ENCODE measurements around the gene ZNF319. TPM values are rescaled to one million over a fixed set of nuclear protein-coding genes. Genes with fewer than 3 reads are reported as not detected.

ZNF319 gene
- total and polyA plus RNA-seq, 2 of the 13 experiments (the other 11 are each of a cell fraction or from before 2014, with no cell fraction given): 2.4 to 3.6 TPM

GRCh38 chr16:57951204-57951960, 49.1 kb downstream of the ZNF319 start:
- FAIRE-seq: no peak
- no peak overlapping the region for H3K9ac ChIP-seq (ENCODE audit: insufficient read depth, low read depth, low read length)
- in situ Hi-C loops (cut with HindIII; ENCODE audit: extremely low pct_ligation_motif_present, low pct_unique_long_range_greater_than_20kb): no loop called here

GRCh38 chr16:57950382-57950781, 50.1 kb downstream of the ZNF319 start:
- Histone ChIP-seq H3K4me3 (replicated peaks in 1 of 3; ENCODE audit: insufficient read depth in 1 of 3, low read depth in 2 of 3, low read length in 3 of 3) (no peak overlapping the region), H3K27ac (ENCODE audit: extremely low read length, insufficient read depth, low read length) (no peak overlapping the region), H3K79me2 (ENCODE audit: insufficient read depth, low read length) (no peaks in the 10 kb centered on the region), H3K4me2 (ENCODE audit: low read depth, low read length) (no peak overlapping the region), H3K4me1 (ENCODE audit: insufficient read depth, low read length) (no peaks in the 10 kb centered on the region), H3K36me3 (replicated peaks in 1 of 2; ENCODE audit: control insufficient read depth in 1 of 2, insufficient read depth in 2 of 2, low read length in 2 of 2) (no peaks in the 10 kb centered on the region), H3K27me3 (ENCODE audit: control insufficient read depth in 1 of 2, insufficient read depth in 2 of 2, low read length in 2 of 2) (0 out of 5 replicates have a peak, but pooled peaks cover 0 to 8% of the 10 kb centered on the region in 2 experiments), H2AFZ (ENCODE audit: low read length) (no peak overlapping the region), H3K9me3 (ENCODE audit: low read length) (no peaks in the 10 kb centered on the region), H4K20me1 (ENCODE audit: insufficient read depth, low read length) (peaks cover 4% of the 10 kb centered on the region; the same call in 1 of the 2 replicates), H3K9ac (ENCODE audit: insufficient read depth, low read depth, low read length) (no peak overlapping the region)
- DNase-seq (ENCODE audit: low spot score): no peak
- no TSS peak for BruUV-seq (replicated peaks)
- no peak for ATAC-seq
- in situ Hi-C loops (cut with HindIII; ENCODE audit: extremely low pct_ligation_motif_present, low pct_unique_long_range_greater_than_20kb) (no loop called here), intact Hi-C loops (cut with micrococcal nuclease; ENCODE audit: unreplicated experiment) (no loop called here)
- TF ChIP-seq ZBTB42 (CRISPR knock-in tag; IDR thresholded peaks at IDR 0.05) (no peak), CCAR2 (optimal IDR thresholded peaks at IDR 0.05; ENCODE audit: low read depth, low read length) (no peak), CBX5 (CRISPR knock-in tag; IDR thresholded peaks at IDR 0.05; ENCODE audit: borderline replicate concordance) (no peak), ETV6 (CRISPR knock-in tag; conservative IDR thresholded peaks at IDR 0.05) (no peak), REPIN1 (CRISPR knock-in tag; IDR thresholded peaks at IDR 0.05; ENCODE audit: borderline replicate concordance, low read depth) (no peak)
- CTCF ChIA-PET (ENCODE audit: low intra/inter-chr PET ratio, low total read pairs): no interaction called here
- 46% methylated on average over 5 of the region's 6 CpGs for WGBS (ENCODE audit: low lambda C conversion rate)
- no peak for FAIRE-seq
- POLR2A ChIA-PET: no interaction called here

More at GRCh38 chr16:57951204-57951960, 49.1 kb downstream of the ZNF319 start:
- whole genome bisulfite sequencing (ENCODE audit: low lambda C conversion rate): 23% methylated on average over 7 of the region's 7 CpGs
- no TSS peak for BruUV-seq (replicated peaks)
- ChIA-PET POLR2A (no interaction called here), CTCF (ENCODE audit: low intra/inter-chr PET ratio, low total read pairs) (no interaction called here)
- no peak for ATAC-seq
- intact Hi-C loops (cut with micrococcal nuclease; ENCODE audit: unreplicated experiment): no loop called here
- Histone ChIP-seq H3K27me3 (ENCODE audit: control insufficient read depth in 1 of 2, insufficient read depth in 2 of 2, low read length in 2 of 2) (peaks cover 3 to 15% of the 10 kb centered on the region in 2 experiments; a peak in 2 of 5 replicates), H2AFZ (ENCODE audit: low read length) (no peak overlapping the region), H3K4me3 (replicated peaks in 1 of 3; ENCODE audit: insufficient read depth in 1 of 3, low read depth in 2 of 3, low read length in 3 of 3) (no peak overlapping the region), H3K4me2 (ENCODE audit: low read depth, low read length) (no peak overlapping the region), H3K27ac (ENCODE audit: extremely low read length, insufficient read depth, low read length) (no peak overlapping the region), H3K9me3 (ENCODE audit: low read length) (no peaks in the 10 kb centered on the region), H4K20me1 (ENCODE audit: insufficient read depth, low read length) (peaks cover 4% of the 10 kb centered on the region; the same call in 1 of the 2 replicates), H3K4me1 (ENCODE audit: insufficient read depth, low read length) (peaks cover 10% of the 10 kb centered on the region), H3K79me2 (ENCODE audit: insufficient read depth, low read length) (no peaks in the 10 kb centered on the region), H3K36me3 (replicated peaks in 1 of 2; ENCODE audit: control insufficient read depth in 1 of 2, insufficient read depth in 2 of 2, low read length in 2 of 2) (no peaks in the 10 kb centered on the region)
- TF ChIP-seq NCOA1 (CRISPR knock-in tag; IDR thresholded peaks at IDR 0.05): no peak
- peak; percentile 80 for TF ChIP-seq ZNF629 (CRISPR knock-in tag; conservative IDR thresholded peaks at IDR 0.05)
- DNase-seq (ENCODE audit: low spot score): no peak
